ENCODE data around the gene SPG7.

The SPG7 gene

DNA sequence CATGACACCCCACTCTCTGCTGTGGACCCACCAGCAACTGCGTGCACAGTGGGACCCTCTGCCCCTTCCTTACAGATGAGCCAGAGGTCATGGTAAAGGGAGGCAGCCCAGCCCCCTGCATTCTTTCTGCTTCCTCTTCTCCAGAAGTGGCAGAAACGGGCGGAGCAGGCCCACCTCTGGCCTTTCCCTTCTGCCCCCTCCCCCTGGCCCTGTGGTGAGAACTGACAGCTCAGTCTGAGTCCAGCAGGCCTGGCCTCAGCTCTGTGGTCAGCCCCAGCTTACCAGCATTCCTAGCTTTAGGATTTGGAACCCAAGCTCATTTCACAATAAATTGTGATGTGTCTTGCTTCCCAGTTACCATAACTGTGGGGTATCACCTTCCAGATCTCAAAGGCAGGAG lies 13.1 kb upstream of the SPG7 start:
- no peak overlapping the region for H2BK12ac ChIP-seq (ENCODE audit: low read length)
- peaks cover 10 to 14% of the 10 kb centered on the region in 2 experiments for H3K4me1 ChIP-seq (ENCODE audit: control insufficient read depth in 1 of 2, insufficient read depth in 2 of 2, low read length in 2 of 2)
- no peak overlapping the region for H3K27ac ChIP-seq (ENCODE audit: low read depth, low read length)
- no peak overlapping the region for H2AFZ ChIP-seq (ENCODE audit: insufficient read depth, low read length, poor library complexity)
- H2BK5ac ChIP-seq (ENCODE audit: low read depth, low read length, poor library complexity) = no peak overlapping the region
- DNase-seq = no peak
- no peaks in the 10 kb centered on the region for H3K9me3 ChIP-seq (ENCODE audit: insufficient read depth, low read depth, low read length)
- peaks cover 2% of the 10 kb centered on the region for H3K79me1 ChIP-seq (ENCODE audit: low read length)
- H4K91ac ChIP-seq (ENCODE audit: low read depth, low read length) = no peak overlapping the region
- no peak overlapping the region for H2BK120ac ChIP-seq (ENCODE audit: insufficient read depth, low read length, poor library complexity)
- WGBS (ENCODE audit: extremely low coverage, insufficient coverage, insufficient read length) = no CpG with 5 or more reads among the region's 3 CpGs
- H4K8ac ChIP-seq (ENCODE audit: low read depth, low read length) = no peak overlapping the region
- no peak overlapping the region for H4K12ac ChIP-seq (ENCODE audit: low read depth, low read length)
- H3K4me3 ChIP-seq (ENCODE audit: low read depth, low read length) = no peak overlapping the region
- H3K4ac ChIP-seq (ENCODE audit: low read depth, low read length) = no peak overlapping the region
- peaks cover under 1% of the 10 kb centered on the region for H3K79me2 ChIP-seq (ENCODE audit: control insufficient read depth, insufficient read depth, low read length, poor library complexity)
- H3K9ac ChIP-seq (ENCODE audit: low read length) = no peak overlapping the region
- H3K4me2 ChIP-seq (ENCODE audit: low read length) = no peak overlapping the region
- no peak overlapping the region for H3K14ac ChIP-seq (ENCODE audit: low read length)
- H3K23ac ChIP-seq (ENCODE audit: low read length) = no peak overlapping the region
- H3K27me3 ChIP-seq (ENCODE audit: insufficient read depth, low read length) = no peaks in the 10 kb centered on the region
- peaks cover 0 to 4% of the 10 kb centered on the region in 2 experiments for H3K36me3 ChIP-seq (ENCODE audit: control insufficient read depth in 1 of 2, insufficient read depth in 2 of 2, low read length in 2 of 2)
- no peak overlapping the region for H3K18ac ChIP-seq (ENCODE audit: low read length)
- no peak overlapping the region for H2AK5ac ChIP-seq (ENCODE audit: low read length)

DNA sequence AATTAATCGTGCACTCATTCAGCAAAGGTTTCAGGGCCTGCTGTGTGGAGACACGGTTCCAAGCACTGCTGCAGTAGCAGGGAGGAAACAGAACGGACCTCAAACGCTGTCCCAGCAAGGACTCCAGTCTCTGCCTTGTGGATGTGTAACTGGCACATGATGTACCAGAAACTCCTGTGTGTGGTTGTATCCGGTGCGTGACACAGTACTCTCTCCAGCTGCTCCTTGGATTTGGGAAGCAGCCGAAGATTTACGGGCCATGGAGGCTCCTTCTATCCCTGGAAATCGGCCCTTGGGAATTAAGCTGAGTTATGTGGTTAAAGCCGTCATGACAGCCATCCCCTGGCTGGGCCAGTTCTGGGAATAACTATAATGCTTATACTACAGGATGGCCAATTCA lies 9.4 kb upstream of the SPG7 start:
- no peak overlapping the region for H3K4ac ChIP-seq (ENCODE audit: low read depth, low read length)
- H3K18ac ChIP-seq (ENCODE audit: low read length) = no peak overlapping the region
- H4K12ac ChIP-seq (ENCODE audit: low read depth, low read length) = no peak overlapping the region
- H2BK12ac ChIP-seq (ENCODE audit: low read length) = no peak overlapping the region
- H2BK120ac ChIP-seq (ENCODE audit: insufficient read depth, low read length, poor library complexity) = no peak overlapping the region
- no peak overlapping the region for H2AFZ ChIP-seq (ENCODE audit: insufficient read depth, low read length, poor library complexity)
- peaks cover 6 to 12% of the 10 kb centered on the region in 2 experiments for H3K4me1 ChIP-seq (ENCODE audit: control insufficient read depth in 1 of 2, insufficient read depth in 2 of 2, low read length in 2 of 2)
- H3K9ac ChIP-seq (ENCODE audit: low read length) = no peak overlapping the region
- H3K36me3 ChIP-seq (ENCODE audit: control insufficient read depth in 1 of 2, insufficient read depth in 2 of 2, low read length in 2 of 2) = peaks cover 0 to 4% of the 10 kb centered on the region in 2 experiments
- H3K14ac ChIP-seq (ENCODE audit: low read length) = no peak overlapping the region
- H3K23ac ChIP-seq (ENCODE audit: low read length) = no peak overlapping the region
- no peak overlapping the region for H4K91ac ChIP-seq (ENCODE audit: low read depth, low read length)
- no peaks in the 10 kb centered on the region for H3K79me2 ChIP-seq (ENCODE audit: control insufficient read depth, insufficient read depth, low read length, poor library complexity)
- H2BK5ac ChIP-seq (ENCODE audit: low read depth, low read length, poor library complexity) = no peak overlapping the region
- no peak overlapping the region for H3K4me2 ChIP-seq (ENCODE audit: low read length)
- DNase-seq = no peak
- no peaks in the 10 kb centered on the region for H3K27me3 ChIP-seq (ENCODE audit: insufficient read depth, low read length)
- H3K4me3 ChIP-seq (ENCODE audit: low read depth, low read length) = no peak overlapping the region
- WGBS (ENCODE audit: extremely low coverage, insufficient coverage, insufficient read length) = no CpG with 5 or more reads among the region's 10 CpGs
- H4K8ac ChIP-seq (ENCODE audit: low read depth, low read length) = no peak overlapping the region
- no peak overlapping the region for H3K27ac ChIP-seq (ENCODE audit: low read depth, low read length)
- no peaks in the 10 kb centered on the region for H3K79me1 ChIP-seq (ENCODE audit: low read length)
- no peak overlapping the region for H2AK5ac ChIP-seq (ENCODE audit: low read length)
- no peaks in the 10 kb centered on the region for H3K9me3 ChIP-seq (ENCODE audit: insufficient read depth, low read depth, low read length)

DNA sequence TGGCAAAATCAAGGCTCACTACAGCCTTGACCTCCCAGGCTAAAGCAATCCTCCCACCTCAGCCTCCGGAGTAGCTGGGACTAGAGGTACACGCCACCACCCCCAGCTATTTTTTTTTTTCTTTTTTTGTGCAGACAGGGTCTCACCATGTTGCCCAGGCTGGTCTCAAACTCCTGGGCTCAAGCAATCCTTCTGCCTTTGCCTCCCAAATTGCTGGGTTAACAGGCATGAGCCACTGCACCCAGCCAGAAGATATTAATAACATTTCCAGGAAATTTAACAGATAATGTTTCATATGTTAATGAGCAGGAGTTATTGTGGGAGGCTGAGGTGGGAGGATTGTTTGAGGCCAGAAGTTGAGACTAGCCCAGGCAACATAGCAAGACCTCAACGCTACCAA lies 8.4 kb upstream of the SPG7 start:
- WGBS (ENCODE audit: extremely low coverage, insufficient coverage, insufficient read length) = no CpG with 5 or more reads among the region's 3 CpGs
- H3K79me2 ChIP-seq (ENCODE audit: control insufficient read depth, insufficient read depth, low read length, poor library complexity) = no peaks in the 10 kb centered on the region
- H3K4me3 ChIP-seq (ENCODE audit: low read depth, low read length) = no peak overlapping the region
- no peaks in the 10 kb centered on the region for H3K9me3 ChIP-seq (ENCODE audit: insufficient read depth, low read depth, low read length)
- DNase-seq = no peak
- no peak overlapping the region for H3K18ac ChIP-seq (ENCODE audit: low read length)
- H2BK5ac ChIP-seq (ENCODE audit: low read depth, low read length, poor library complexity) = no peak overlapping the region
- no peak overlapping the region for H3K23ac ChIP-seq (ENCODE audit: low read length)
- no peak overlapping the region for H3K27ac ChIP-seq (ENCODE audit: low read depth, low read length)
- no peak overlapping the region for H2AK5ac ChIP-seq (ENCODE audit: low read length)
- no peaks in the 10 kb centered on the region for H3K27me3 ChIP-seq (ENCODE audit: insufficient read depth, low read length)
- peaks cover 0 to 4% of the 10 kb centered on the region in 2 experiments for H3K36me3 ChIP-seq (ENCODE audit: control insufficient read depth in 1 of 2, insufficient read depth in 2 of 2, low read length in 2 of 2)
- no peak overlapping the region for H2AFZ ChIP-seq (ENCODE audit: insufficient read depth, low read length, poor library complexity)
- H3K4me2 ChIP-seq (ENCODE audit: low read length) = no peak overlapping the region
- no peak overlapping the region for H2BK120ac ChIP-seq (ENCODE audit: insufficient read depth, low read length, poor library complexity)
- no peaks in the 10 kb centered on the region for H3K79me1 ChIP-seq (ENCODE audit: low read length)
- H3K14ac ChIP-seq (ENCODE audit: low read length) = no peak overlapping the region
- no peak overlapping the region for H4K12ac ChIP-seq (ENCODE audit: low read depth, low read length)
- H4K8ac ChIP-seq (ENCODE audit: low read depth, low read length) = no peak overlapping the region
- no peak overlapping the region for H4K91ac ChIP-seq (ENCODE audit: low read depth, low read length)
- H2BK12ac ChIP-seq (ENCODE audit: low read length) = no peak overlapping the region
- H3K9ac ChIP-seq (ENCODE audit: low read length) = no peak overlapping the region
- H3K4me1 ChIP-seq (ENCODE audit: control insufficient read depth in 1 of 2, insufficient read depth in 2 of 2, low read length in 2 of 2) = peaks cover 6 to 12% of the 10 kb centered on the region in 2 experiments
- H3K4ac ChIP-seq (ENCODE audit: low read depth, low read length) = no peak overlapping the region

DNA sequence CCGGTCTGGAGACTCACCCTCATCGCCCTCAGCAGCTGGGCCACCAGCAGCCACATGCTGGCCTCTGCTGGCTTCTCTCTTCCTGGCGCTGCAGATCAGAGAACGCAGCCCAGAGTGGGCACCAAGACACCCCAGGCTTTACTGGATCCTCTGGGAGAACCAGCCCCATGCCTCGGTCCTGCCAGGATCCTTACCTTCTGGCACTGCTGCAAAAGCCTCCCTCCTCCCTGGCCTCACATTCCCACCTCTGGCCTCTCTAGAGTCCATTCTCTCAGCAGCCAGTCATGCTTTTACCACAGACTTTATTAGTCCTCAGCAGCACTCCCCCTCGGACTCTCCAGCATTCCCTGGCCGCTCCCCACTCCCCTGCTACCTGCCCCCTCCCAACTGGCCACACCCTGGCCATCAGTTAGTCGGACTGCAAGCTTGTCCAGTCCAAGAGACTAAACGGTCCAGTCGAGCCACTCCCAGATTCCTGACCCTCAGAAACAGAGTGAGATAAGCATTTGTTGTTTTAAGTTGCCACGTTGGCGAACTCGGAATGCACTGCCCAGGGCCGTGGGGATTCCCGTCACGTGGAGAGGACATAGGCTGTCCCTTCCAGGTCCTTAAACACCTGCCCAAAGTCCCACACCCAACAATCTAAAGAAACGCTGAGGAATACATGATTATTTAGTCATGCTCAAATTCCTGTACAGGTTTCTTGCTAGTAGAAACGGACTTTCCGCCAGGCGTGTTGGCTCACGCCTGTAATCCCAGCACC lies 5.9 kb upstream of the SPG7 start:
- Histone ChIP-seq H3K14ac (ENCODE audit: low read length) (no peak overlapping the region), H2BK120ac (ENCODE audit: insufficient read depth, low read length, poor library complexity) (no peak overlapping the region), H3K79me2 (ENCODE audit: control insufficient read depth, insufficient read depth, low read length, poor library complexity) (no peaks in the 10 kb centered on the region), H4K12ac (ENCODE audit: low read depth, low read length) (peak overlapping the region; percentile 59), H2BK5ac (ENCODE audit: low read depth, low read length, poor library complexity) (peak overlapping the region; percentile 37), H3K4me1 (ENCODE audit: control insufficient read depth in 1 of 2, insufficient read depth in 2 of 2, low read length in 2 of 2) (peaks cover 6 to 9% of the 10 kb centered on the region in 2 experiments), H3K23ac (ENCODE audit: low read length) (no peak overlapping the region), H3K79me1 (ENCODE audit: low read length) (no peaks in the 10 kb centered on the region), H3K4ac (ENCODE audit: low read depth, low read length) (no peak overlapping the region), H4K8ac (ENCODE audit: low read depth, low read length) (peak overlapping the region; percentile 27), H3K9me3 (ENCODE audit: insufficient read depth, low read depth, low read length) (no peaks in the 10 kb centered on the region), H3K18ac (ENCODE audit: low read length) (no peak overlapping the region), H4K91ac (ENCODE audit: low read depth, low read length) (peak overlapping the region; percentile 43), H2BK12ac (ENCODE audit: low read length) (peak overlapping the region; percentile 10), H2AK5ac (ENCODE audit: low read length) (peak overlapping the region; percentile 53), H3K36me3 (ENCODE audit: control insufficient read depth in 1 of 2, insufficient read depth in 2 of 2, low read length in 2 of 2) (peaks cover 0 to 4% of the 10 kb centered on the region in 2 experiments), H3K4me2 (ENCODE audit: low read length) (no peak overlapping the region), H2AFZ (ENCODE audit: insufficient read depth, low read length, poor library complexity) (no peak overlapping the region), H3K9ac (ENCODE audit: low read length) (no peak overlapping the region), H3K27me3 (ENCODE audit: insufficient read depth, low read length) (no peaks in the 10 kb centered on the region), H3K27ac (ENCODE audit: low read depth, low read length) (no peak overlapping the region), H3K4me3 (ENCODE audit: low read depth, low read length) (no peak overlapping the region)
- WGBS (ENCODE audit: extremely low coverage, insufficient coverage, insufficient read length) = no CpG with 5 or more reads among the region's 21 CpGs
- peak; percentile 100 for DNase-seq

All from trophoblast cell (in vitro differentiated cells and primary cell).